H1 (cell line): ENCODE results near the gene IFI44L. TPM values are rescaled to one million over a fixed set of nuclear protein-coding genes. Genes with fewer than 3 reads are reported as not detected.

Experiments used
- CTCF ChIA-PET: fragments of 300-600 bp; sonication (Branson Sonifier 250); formaldehyde crosslinking; loops from one replicate; lab custom pipeline; 2021; ENCODE audit not compliant: partially characterized antibody; lab: Charles Lee
- POLR2A ChIA-PET: fragments of 300-600 bp; sonication (Branson Sonifier 250); formaldehyde crosslinking; loops from one replicate; lab custom pipeline; 2021; ENCODE audit warnings: inconsistent platforms; ENCODE audit not compliant: partially characterized antibody; lab: Charles Lee
- DNase-seq, 2 experiments: peaks; one replicate each; pipeline versions ENCODE4 v3.0.0 to v3.0.0-alpha.2; 2010 to 2022; ENCODE audit warnings: low spot score in 2 of 2, low read depth in 1 of 2, mixed read lengths in 1 of 2
- FAIRE-seq: peaks from 2 replicates; lab custom pipeline; 2011; peaks lifted over from hg19 to GRCh38; lab: Jason Lieb, UNC
- H2AFZ ChIP-seq: 2 replicates; pipeline ENCODE4 v1.8.1; 2012; ENCODE audit warnings: low read length, inconsistent platforms
- H2AK5ac ChIP-seq: 2 replicates; pipeline ENCODE4 v1.6.1; 2013; ENCODE audit warnings: low read depth, low read length
- H2BK120ac ChIP-seq: replicated peaks from 2 replicates; pipeline ENCODE3; 2013; ENCODE audit warnings: low read depth, low read length, inconsistent platforms
- H2BK12ac ChIP-seq: 2 replicates; pipeline ENCODE4 v1.6.1; 2013; ENCODE audit warnings: low read depth, low read length
- H2BK15ac ChIP-seq: 2 replicates; pipeline ENCODE4 v1.6.1; 2013; ENCODE audit warnings: low read length
- H2BK20ac ChIP-seq: 2 replicates; pipeline ENCODE4 v1.6.1; 2013; ENCODE audit warnings: low read length
- H2BK5ac ChIP-seq: 2 replicates; pipeline ENCODE4 v1.6.1; 2013; ENCODE audit warnings: low read depth, low read length
- H3K14ac ChIP-seq: 2 replicates; pipeline ENCODE4 v1.6.1; 2013; ENCODE audit warnings: inconsistent platforms; ENCODE audit not compliant: insufficient read length
- H3K18ac ChIP-seq: 2 replicates; pipeline ENCODE4 v1.6.1; 2013; ENCODE audit warnings: low read length; ENCODE audit errors: extremely low read depth
- H3K23ac ChIP-seq: 2 replicates; pipeline ENCODE4 v1.6.1; 2013; ENCODE audit warnings: inconsistent platforms; ENCODE audit not compliant: insufficient read length
- H3K23me2 ChIP-seq: 2 replicates; pipeline ENCODE4 v1.6.1; 2013; ENCODE audit warnings: low read depth, low read length
- H3K27ac ChIP-seq: 2 replicates; pipeline ENCODE4 v1.6.1; 2011; ENCODE audit warnings: low read depth, low read length, inconsistent platforms
- H3K27me3 ChIP-seq, 4 experiments: replicated peaks in 1 of 4; 1 replicate in 1 of 4; 2 replicates in 3 of 4; pipeline versions ENCODE4 v1.6.1 to v1.8.1; 2011 to 2013; ENCODE audit warnings: low read length in 3 of 4, mild to moderate bottlenecking in 3 of 4, inconsistent platforms in 2 of 4, mixed read lengths in 2 of 4, moderate library complexity in 1 of 4; ENCODE audit not compliant: control insufficient read depth in 3 of 4, insufficient read depth in 3 of 4; ENCODE audit errors: extremely low read depth in 1 of 4
- H3K36me3 ChIP-seq, 4 experiments: 2 replicates each; pipeline versions ENCODE4 v1.6.1 to v1.8.1; 2011 to 2013; ENCODE audit warnings: mild to moderate bottlenecking in 4 of 4, low read length in 3 of 4, moderate library complexity in 2 of 4, control low read depth in 1 of 4, inconsistent platforms in 1 of 4; ENCODE audit not compliant: insufficient read depth in 4 of 4, control insufficient read depth in 2 of 4
- H3K4ac ChIP-seq: replicated peaks from 2 replicates; pipeline ENCODE3; 2013; ENCODE audit warnings: low read length, low read depth, mixed read lengths, inconsistent platforms; ENCODE audit not compliant: insufficient read length
- H3K4me1 ChIP-seq, 4 experiments: replicated peaks in 1 of 4; 1 replicate in 1 of 4; 2 replicates in 3 of 4; pipeline versions ENCODE4 v1.6.1 to v1.8.1; 2011 to 2013; ENCODE audit warnings: low read length in 3 of 4, inconsistent platforms in 2 of 4, mixed read lengths in 1 of 4; ENCODE audit not compliant: insufficient read depth in 4 of 4, control insufficient read depth in 3 of 4
- H3K4me2 ChIP-seq, 2 experiments: 2 replicates each; pipeline versions ENCODE4 v1.6.1 to v1.8.1; 2011 to 2013; ENCODE audit warnings: low read depth in 2 of 2, low read length in 2 of 2, control low read depth in 1 of 2, inconsistent platforms in 1 of 2, mild to moderate bottlenecking in 1 of 2; ENCODE audit not compliant: insufficient read depth in 1 of 2
- H3K4me3 ChIP-seq, 4 experiments: fragments of 200-600, 300-600 bp in 1 of 4; sonication (generic), shearing (Covaris generic), sonication (Bioruptor Twin) in 1 of 4; 2 replicates each; pipeline versions ENCODE4 v1.5.1 to v1.8.1; 2011 to 2016; ENCODE audit warnings: low read length in 4 of 4, low read depth in 3 of 4, control low read depth in 2 of 4, inconsistent platforms in 2 of 4, mild to moderate bottlenecking in 2 of 4, mixed read lengths in 1 of 4, moderate library complexity in 1 of 4; ENCODE audit not compliant: insufficient read depth in 2 of 4; ENCODE audit errors: extremely low read depth in 1 of 4
- H3K56ac ChIP-seq: replicated peaks from 2 replicates; pipeline ENCODE3; 2013; ENCODE audit warnings: low read depth, mild to moderate bottlenecking, mixed read lengths, low read length, inconsistent platforms; ENCODE audit not compliant: insufficient read length
- H3K79me1 ChIP-seq: 2 replicates; pipeline ENCODE4 v1.6.1; 2013; ENCODE audit warnings: low read depth, low read length, control low read depth
- H3K79me2 ChIP-seq, 2 experiments: 2 replicates each; pipeline versions ENCODE4 v1.6.1 to v1.8.1; 2012 to 2013; ENCODE audit warnings: low read length in 2 of 2, mild to moderate bottlenecking in 2 of 2, inconsistent platforms in 1 of 2; ENCODE audit not compliant: insufficient read depth in 2 of 2, control insufficient read depth in 1 of 2
- H3K9ac ChIP-seq, 4 experiments: replicated peaks in 1 of 4; 1 replicate in 1 of 4; 2 replicates in 3 of 4; pipeline versions ENCODE4 v1.6.1 to v1.8.1; 2011 to 2013; ENCODE audit warnings: low read depth in 3 of 4, low read length in 3 of 4, control low read depth in 2 of 4, mild to moderate bottlenecking in 2 of 4, moderate library complexity in 2 of 4, inconsistent platforms in 1 of 4; ENCODE audit errors: extremely low read depth in 1 of 4
- H3K9me3 ChIP-seq, 2 experiments: 2 replicates each; pipeline versions ENCODE4 v1.6.1 to v1.8.1; 2012 to 2013; ENCODE audit warnings: mild to moderate bottlenecking in 2 of 2, moderate library complexity in 2 of 2, control low read depth in 1 of 2, inconsistent platforms in 1 of 2, low read depth in 1 of 2, low read length in 1 of 2, mixed read lengths in 1 of 2; ENCODE audit not compliant: insufficient read depth in 2 of 2
- H4K20me1 ChIP-seq, 2 experiments: replicated peaks in 1 of 2; 2 replicates each; pipeline versions ENCODE3 to v1.8.1; 2011 to 2013; ENCODE audit warnings: inconsistent platforms in 2 of 2, low read length in 2 of 2, mild to moderate bottlenecking in 1 of 2; ENCODE audit not compliant: insufficient read depth in 2 of 2, control insufficient read depth in 1 of 2
- H4K5ac ChIP-seq: 2 replicates; pipeline ENCODE4 v1.6.1; 2013; ENCODE audit warnings: low read length, low read depth, mixed read lengths, inconsistent platforms; ENCODE audit not compliant: insufficient read length
- H4K8ac ChIP-seq: 2 replicates; pipeline ENCODE4 v1.8.0; 2013; ENCODE audit warnings: mild to moderate bottlenecking, moderate library complexity, low read length, inconsistent platforms; ENCODE audit not compliant: insufficient read depth; ENCODE audit errors: extremely low read depth
- H4K91ac ChIP-seq: replicated peaks from 2 replicates; pipeline ENCODE3; 2013; ENCODE audit warnings: low read length, mixed read lengths, inconsistent platforms; ENCODE audit not compliant: insufficient read length
- ATF2 ChIP-seq: IDR thresholded peaks from 2 replicates; pipeline ENCODE4 v1.6.1; 2012; ENCODE audit warnings: low read length, inconsistent platforms
- BRCA1 ChIP-seq: IDR thresholded peaks from 2 replicates; pipeline ENCODE4 v1.6.1; 2012; ENCODE audit warnings: low read depth, low read length, improper control_type of control experiment
- CBX8 ChIP-seq: fragments of 300-800, 300-1000 bp; sonication (generic); IDR thresholded peaks from 2 replicates; pipeline ENCODE4 v1.7.1; 2016; ENCODE audit warnings: low read depth, low read length, borderline replicate concordance
- KDM1A ChIP-seq: fragments of 200-600, 300-600 bp; sonication (generic); IDR thresholded peaks from 2 replicates; pipeline ENCODE4 v1.7.1; 2016; ENCODE audit warnings: mild to moderate bottlenecking, low read length, borderline replicate concordance
- KDM5A ChIP-seq: fragments of 200-600 bp; IDR thresholded peaks from 2 replicates; pipeline ENCODE4 v1.7.1; 2012; ENCODE audit warnings: mild to moderate bottlenecking, low read length, inconsistent platforms, mixed read lengths
- RXRA ChIP-seq: IDR thresholded peaks from 2 replicates; pipeline ENCODE4 v1.6.1; 2011; ENCODE audit warnings: low read depth, mild to moderate bottlenecking, low read length, moderate library complexity; ENCODE audit not compliant: insufficient read depth
- SUZ12 ChIP-seq: fragments of 200-600 bp; sonication (generic); IDR thresholded peaks from 2 replicates; pipeline ENCODE4 v1.6.1; 2012; ENCODE audit warnings: mild to moderate bottlenecking, inconsistent platforms, low read length, moderate library complexity, mixed read lengths
- WGBS, 2 experiments: shearing (Covaris generic) in 1 of 2; methylation state at CpG; one replicate each; pipeline versions ENCODE4 v1.1.6 to v1.1.7; 2013 to 2015; ENCODE audit warnings: low lambda C conversion rate in 2 of 2, mixed read lengths in 2 of 2, inconsistent platforms in 1 of 2, low coverage in 1 of 2, missing lambda C conversion rate in 1 of 2; ENCODE audit not compliant: insufficient replicate concordance in 2 of 2, insufficient coverage in 1 of 2, insufficient read length in 1 of 2; ENCODE audit errors: extremely low coverage in 1 of 2, missing lambda C conversion rate in 1 of 2; 5-methylcytosine and 5-hydroxymethylcytosine counted together
- long read RNA-seq, 2 experiments: library from RNA in 1 of 2; library from capped mRNA in 1 of 2; stranded (forward); transcript quantifications; one replicate each; pipeline ENCODE4 v2.0.0, GENCODE V29; 2021; ENCODE audit warnings: inconsistent platforms in 1 of 2
- polyA minus RNA-seq, 3 experiments: library from RNA; depleted of rRNA, polyadenylated mRNA; stranded (reverse); fragments of >200 nt; gene quantifications; 1 replicate in 2 of 3; 2 replicates in 1 of 3; pipeline ENCODE4 v1.2.3, GENCODE V29; 2011
- polyA plus RNA-seq, 7 experiments: library from polyadenylated mRNA; depleted of rRNA in 3 of 7; stranded (reverse) in 5 of 7; unstranded in 2 of 7; fragments of >200 nt in 5 of 7; fragments of 200-250 nt in 2 of 7; gene quantifications; 1 replicate in 5 of 7; 2 replicates in 1 of 7; 4 replicates in 1 of 7; pipeline versions ENCODE4 v1.2.1 to v1.2.3, GENCODE V29; 2011 to 2013; ENCODE audit warnings: missing spikeins in 2 of 7, mixed read lengths in 2 of 7
- total RNA-seq: library from RNA; stranded (reverse); fragmentation: NEBNext Ultra II Directional; extraction: Animal tissue kit (Norgen Biotek cat#: 25700); gene quantifications from 2 replicates; pipeline ENCODE4 v1.2.1, GENCODE V29; 2021
- TF ChIP-seq, protein P1 (sequence below): IDR thresholded peaks from 2 replicates; pipeline ENCODE4 v1.6.1; 2012; ENCODE audit warnings: inconsistent platforms

IFI44L gene
- total RNA-seq, result not detected in 2 replicates
- polyA plus RNA-seq (2011; rRNA removed), result not detected in 2 replicates
- not detected for polyA plus RNA-seq (2011; cell fraction: cytosol; rRNA removed)
- not detected for polyA plus RNA-seq (2011; cell fraction: nucleus; rRNA removed)
- polyA plus RNA-seq (2012, experiment 1 of 2), result not detected in 4 replicates
- not detected for polyA plus RNA-seq (2012, experiment 2 of 2)
- not detected for polyA plus RNA-seq (2013, experiment 1 of 2)
- not detected for polyA plus RNA-seq (2013, experiment 2 of 2)
- not detected in 2 replicates for polyA minus RNA-seq (2011; rRNA and poly(A)+ RNA removed)
- not detected for polyA minus RNA-seq (2011; cell fraction: cytosol; rRNA and poly(A)+ RNA removed)
- not detected for polyA minus RNA-seq (2011; cell fraction: nucleus; rRNA and poly(A)+ RNA removed)
- long read RNA-seq, experiment 1, result 0 reads
- long read RNA-seq, experiment 2, result 0 reads

GRCh38 chr1:78619803-78620579 is at the start of gene IFI44L:
Gene IFI44L (plus strand): TSS chr1:78620448. CDS start chr1:78627916, 7,468 bp downstream.
- H4K20me1 ChIP-seq, result no peaks in the 10 kb centered on the region
- no peaks in the 10 kb centered on the region for H3K79me1 ChIP-seq
- FAIRE-seq, result no peak
- H2AK5ac ChIP-seq, result no peak within 1 kb of the TSS
- no peak within 1 kb of the TSS for H3K23ac ChIP-seq
- H3K18ac ChIP-seq, result no peak within 1 kb of the TSS
- no peak within 1 kb of the TSS for H2BK12ac ChIP-seq
- H4K5ac ChIP-seq, result no peak within 1 kb of the TSS
- H3K27ac ChIP-seq, result no peak within 1 kb of the TSS
- H3K4me2 ChIP-seq, result no peak within 1 kb of the TSS
- ChIA-PET CTCF (interaction anchor here (0.6 to 2.7 kb wide), 6 partner anchors 8 to 474 kb away, joined by 3 to 8 read pairs (median 3); no protein-coding TSS in a partner anchor), POLR2A (no interaction called here)
- no peak within 1 kb of the TSS for H3K4me3 ChIP-seq
- no peaks in the 10 kb centered on the region for H3K36me3 ChIP-seq
- no peak within 1 kb of the TSS for H3K56ac ChIP-seq
- no peak within 1 kb of the TSS for H2BK5ac ChIP-seq
- no peaks in the 10 kb centered on the region for H3K23me2 ChIP-seq
- 0 out of 2 replicates have a peak within 1 kb of the TSS, but pooled peaks have one; percentile 76 for H2AFZ ChIP-seq
- H3K9ac ChIP-seq, result no peak within 1 kb of the TSS
- H3K9me3 ChIP-seq, result no peaks in the 10 kb centered on the region
- H4K8ac ChIP-seq, result no peak within 1 kb of the TSS
- H2BK120ac ChIP-seq, result no peak within 1 kb of the TSS
- H3K14ac ChIP-seq, result no peak within 1 kb of the TSS
- no peak within 1 kb of the TSS for H2BK20ac ChIP-seq
- no peak for DNase-seq
- no peaks in the 10 kb centered on the region for H3K27me3 ChIP-seq
- H3K4me1 ChIP-seq, result no peaks in the 10 kb centered on the region
- H3K79me2 ChIP-seq, result no peaks in the 10 kb centered on the region
- no peak within 1 kb of the TSS for H3K4ac ChIP-seq
- H2BK15ac ChIP-seq, result no peak within 1 kb of the TSS
- H4K91ac ChIP-seq, result no peak within 1 kb of the TSS
- 89% methylated on average over 9 of the region's 9 CpGs; no CpG with 5 or more reads in 1 of the 2 experiments for WGBS, 2 experiments
- TF ChIP-seq SUZ12, result no peak
- no peak for TF ChIP-seq KDM1A
- TF ChIP-seq KDM5A, result no peak
- no peak for TF ChIP-seq ATF2
- TF ChIP-seq CBX8, result no peak
- TF ChIP-seq BRCA1, result no peak
- TF ChIP-seq, protein P1, sequence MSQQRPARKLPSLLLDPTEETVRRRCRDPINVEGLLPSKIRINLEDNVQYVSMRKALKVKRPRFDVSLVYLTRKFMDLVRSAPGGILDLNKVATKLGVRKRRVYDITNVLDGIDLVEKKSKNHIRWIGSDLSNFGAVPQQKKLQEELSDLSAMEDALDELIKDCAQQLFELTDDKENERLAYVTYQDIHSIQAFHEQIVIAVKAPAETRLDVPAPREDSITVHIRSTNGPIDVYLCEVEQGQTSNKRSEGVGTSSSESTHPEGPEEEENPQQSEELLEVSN, result no peak
- no peak for TF ChIP-seq RXRA
